ENCODE measurements around the gene CIDEA. TPM values are rescaled to one million over a fixed set of nuclear protein-coding genes. Genes with fewer than 3 reads are reported as not detected.

The CIDEA gene
- total and polyA plus RNA-seq, 2 donors, result 0.05 to 0.82 TPM

DNA sequence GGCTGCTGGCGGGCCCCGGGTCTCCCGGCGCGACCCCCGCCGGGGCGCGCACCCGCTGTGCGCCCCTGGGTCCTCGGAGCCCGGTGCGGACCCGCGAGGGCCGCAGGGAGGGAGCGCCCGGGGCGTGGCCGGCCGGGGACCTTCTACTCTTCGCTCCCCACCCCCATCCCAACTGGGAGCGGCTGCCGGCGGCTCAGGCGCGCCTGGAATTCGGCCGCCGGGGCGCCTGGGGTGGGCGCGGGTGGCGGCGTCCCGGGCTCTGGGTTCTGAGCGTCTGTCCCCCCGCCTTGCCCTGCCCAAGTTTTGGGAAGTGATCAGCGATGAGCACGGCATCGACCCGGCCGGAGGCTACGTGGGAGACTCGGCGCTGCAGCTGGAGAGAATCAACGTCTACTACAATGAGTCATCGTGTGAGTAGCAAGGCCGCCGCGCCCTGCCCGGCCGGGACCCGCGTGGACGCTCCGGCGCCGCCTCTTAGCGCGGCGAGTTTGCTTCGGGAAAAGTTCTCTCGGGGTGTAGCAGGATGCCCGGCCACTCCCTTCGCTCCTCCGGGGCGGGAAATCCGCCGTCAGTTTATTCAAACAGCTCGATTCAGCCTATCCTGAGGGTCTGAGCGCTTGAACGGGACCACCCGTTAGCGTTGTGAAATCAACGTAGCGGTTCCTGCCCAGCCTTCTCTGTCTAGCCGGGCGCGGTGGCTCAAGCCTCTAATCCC is 54.4 kb downstream of the CIDEA start:
- H3K4me3 ChIP-seq (ENCODE audit: low read length in 2 of 2), result peak overlapping the region; percentile 24 to 52
- peak in 1 of 9 donors; percentile 37 for DNase-seq (ENCODE audit: low read depth in 6 of 9, low spot score in 9 of 9)
- peaks cover 0 to 14% of the 10 kb centered on the region in 2 donors for H3K4me1 ChIP-seq (ENCODE audit: control insufficient read depth in 2 of 2, insufficient read depth in 2 of 2, low read length in 2 of 2)
- peaks cover 45 to 66% of the 10 kb centered on the region in 2 donors for H3K27me3 ChIP-seq (ENCODE audit: control insufficient read depth in 2 of 2, insufficient read depth in 1 of 2, low read length in 1 of 2)
- peaks cover 0 to 8% of the 10 kb centered on the region in 2 donors for H3K9me3 ChIP-seq (ENCODE audit: control insufficient read depth in 2 of 2, insufficient read depth in 1 of 2, low read length in 1 of 2)
- peak overlapping the region in 1 of 2 donors; percentile 80 for H3K27ac ChIP-seq (ENCODE audit: low read depth in 1 of 2, low read length in 1 of 2)
- no peaks in the 10 kb centered on the region for H3K36me3 ChIP-seq (ENCODE audit: control insufficient read depth in 2 of 2, insufficient read depth in 2 of 2, low read length in 1 of 2)
- WGBS, result 2% methylated on average over 81 of the region's 81 CpGs

DNA sequence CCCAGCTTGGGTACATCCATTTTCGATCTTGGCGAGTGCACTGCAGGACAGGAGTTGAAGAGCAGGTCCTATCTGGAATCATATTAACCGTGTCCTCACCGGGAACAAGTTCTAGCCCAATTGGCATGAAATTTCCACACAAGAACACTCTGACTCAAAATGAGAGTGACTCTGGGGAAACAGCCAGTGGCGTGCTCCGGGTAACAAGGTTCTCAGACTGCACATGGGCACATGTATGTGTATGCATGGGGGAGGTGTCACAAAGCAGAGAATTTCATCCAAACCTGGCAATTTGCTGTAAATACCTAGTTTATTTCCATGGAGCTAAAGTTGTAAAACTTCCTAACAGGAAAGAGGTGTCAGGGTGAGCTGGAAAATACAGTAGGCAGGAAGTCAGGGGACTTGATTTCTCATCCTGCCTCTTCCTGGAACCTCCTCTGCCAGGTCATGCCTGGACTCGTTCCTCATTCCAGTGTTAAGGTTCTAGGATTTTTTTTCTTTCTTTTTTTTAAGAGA is 55.6 kb downstream of the CIDEA start:
- H3K9me3 ChIP-seq (ENCODE audit: control insufficient read depth in 2 of 2, insufficient read depth in 1 of 2, low read length in 1 of 2), result peaks cover 0 to 8% of the 10 kb centered on the region in 2 donors
- WGBS, result 89% methylated on average over 7 of the region's 7 CpGs
- H3K27ac ChIP-seq (ENCODE audit: low read depth in 1 of 2, low read length in 1 of 2), result no peak overlapping the region
- H3K27me3 ChIP-seq (ENCODE audit: control insufficient read depth in 2 of 2, insufficient read depth in 1 of 2, low read length in 1 of 2), result peaks cover 45 to 60% of the 10 kb centered on the region in 2 donors
- no peak overlapping the region for H3K4me3 ChIP-seq (ENCODE audit: low read length in 2 of 2)
- no peak for DNase-seq (ENCODE audit: low read depth in 6 of 9, low spot score in 9 of 9)
- H3K4me1 ChIP-seq (ENCODE audit: control insufficient read depth in 2 of 2, insufficient read depth in 2 of 2, low read length in 2 of 2), result peaks cover 0 to 14% of the 10 kb centered on the region in 2 donors
- H3K36me3 ChIP-seq (ENCODE audit: control insufficient read depth in 2 of 2, insufficient read depth in 2 of 2, low read length in 1 of 2), result no peaks in the 10 kb centered on the region

DNA sequence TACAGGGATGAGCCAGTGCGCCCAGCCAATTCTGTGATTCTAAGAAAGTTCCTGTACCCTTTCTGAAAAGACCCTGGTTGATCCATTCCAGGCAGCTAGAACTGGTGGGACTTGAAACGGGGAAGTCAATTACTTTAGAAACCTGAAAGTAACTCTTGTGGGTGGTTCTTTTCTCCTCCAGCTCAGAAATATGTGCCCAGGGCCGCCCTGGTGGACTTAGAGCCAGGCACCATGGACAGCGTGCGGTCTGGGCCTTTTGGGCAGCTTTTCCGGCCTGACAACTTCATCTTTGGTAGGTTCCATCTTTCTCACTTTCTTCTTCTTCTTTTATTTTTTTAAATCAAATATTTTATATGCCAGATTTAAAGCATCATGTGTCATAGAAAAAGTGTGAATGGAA is 56.6 kb downstream of the CIDEA start:
- Histone ChIP-seq H3K4me1 (ENCODE audit: control insufficient read depth in 2 of 2, insufficient read depth in 2 of 2, low read length in 2 of 2) (peaks cover 0 to 11% of the 10 kb centered on the region in 2 donors), H3K27ac (ENCODE audit: low read depth in 1 of 2, low read length in 1 of 2) (no peak overlapping the region)
- WGBS, result 97% methylated on average over 6 of the region's 6 CpGs

DNA sequence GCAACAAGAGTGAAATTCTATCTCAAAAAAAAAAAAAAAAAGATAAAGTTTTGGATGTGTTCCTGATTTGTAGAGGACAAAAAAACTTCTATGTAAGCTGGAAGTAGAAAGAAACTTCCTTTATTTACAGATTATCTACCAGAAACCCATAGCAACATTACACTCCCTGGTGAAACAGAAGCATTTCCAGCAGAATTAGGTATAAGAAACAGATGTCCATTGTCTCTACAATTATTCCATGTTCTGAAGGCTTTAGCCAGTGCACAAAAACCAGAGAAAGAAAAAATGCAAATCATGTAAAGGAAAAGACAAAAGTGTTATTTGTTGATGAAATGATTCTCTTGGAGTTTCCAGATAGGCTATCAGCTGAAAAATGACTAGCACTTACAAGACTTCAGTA is 58.8 kb downstream of the CIDEA start:
- peaks cover 23 to 29% of the 10 kb centered on the region in 2 donors for H3K27me3 ChIP-seq (ENCODE audit: control insufficient read depth in 2 of 2, insufficient read depth in 1 of 2, low read length in 1 of 2)
- peaks cover 0 to 8% of the 10 kb centered on the region in 2 donors for H3K9me3 ChIP-seq (ENCODE audit: control insufficient read depth in 2 of 2, insufficient read depth in 1 of 2, low read length in 1 of 2)
- peaks cover 0 to 5% of the 10 kb centered on the region in 2 donors for H3K4me1 ChIP-seq (ENCODE audit: control insufficient read depth in 2 of 2, insufficient read depth in 2 of 2, low read length in 2 of 2)
- H3K27ac ChIP-seq (ENCODE audit: low read depth in 1 of 2, low read length in 1 of 2), result no peak overlapping the region
- H3K4me3 ChIP-seq (ENCODE audit: low read length in 2 of 2), result no peak overlapping the region
- no peak for DNase-seq (ENCODE audit: low read depth in 6 of 9, low spot score in 9 of 9)
- H3K36me3 ChIP-seq (ENCODE audit: control insufficient read depth in 2 of 2, insufficient read depth in 2 of 2, low read length in 1 of 2), result no peaks in the 10 kb centered on the region

More for the DNA sequence above, 56.6 kb downstream of the CIDEA start:
- Histone ChIP-seq H3K9me3 (ENCODE audit: control insufficient read depth in 2 of 2, insufficient read depth in 1 of 2, low read length in 1 of 2) (peaks cover 0 to 8% of the 10 kb centered on the region in 2 donors), H3K36me3 (ENCODE audit: control insufficient read depth in 2 of 2, insufficient read depth in 2 of 2, low read length in 1 of 2) (no peaks in the 10 kb centered on the region), H3K27me3 (ENCODE audit: control insufficient read depth in 2 of 2, insufficient read depth in 1 of 2, low read length in 1 of 2) (peaks cover 45 to 50% of the 10 kb centered on the region in 2 donors), H3K4me3 (ENCODE audit: low read length in 2 of 2) (no peak overlapping the region)
- no peak for DNase-seq (ENCODE audit: low read depth in 6 of 9, low spot score in 9 of 9)

DNA sequence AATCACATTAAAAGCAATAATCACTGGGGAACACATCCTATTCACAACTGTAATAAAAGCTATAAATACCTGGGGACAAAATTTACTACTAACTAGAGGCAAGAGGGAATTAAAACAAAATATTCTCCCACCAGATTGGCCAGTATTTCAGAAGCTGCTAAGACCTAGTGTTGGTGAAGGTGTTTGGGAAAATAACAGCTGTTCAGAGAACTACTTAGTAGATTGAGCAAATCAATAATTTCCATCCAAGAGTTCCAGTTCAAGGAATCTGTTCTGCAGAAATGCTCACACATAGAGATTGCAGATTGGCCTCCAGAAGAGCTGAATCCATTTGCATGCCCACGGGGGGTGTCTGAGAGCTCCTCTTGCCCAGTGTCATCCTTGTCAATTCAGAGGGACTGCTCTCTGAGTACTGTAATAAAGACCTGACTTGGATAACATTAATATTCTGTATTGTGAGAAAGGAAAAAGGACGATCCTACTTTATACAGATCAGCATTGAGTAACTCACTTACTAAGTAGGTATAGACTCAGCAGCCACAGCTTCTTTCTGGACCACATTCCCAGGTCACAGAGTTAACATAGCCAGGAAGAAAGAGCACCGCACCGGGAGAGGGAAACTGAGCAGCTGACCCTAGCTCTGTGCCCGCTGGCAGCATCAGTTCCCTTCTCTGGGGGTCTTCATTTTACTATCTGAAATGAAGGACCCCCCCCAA is 59.5 kb downstream of the CIDEA start:
- Histone ChIP-seq H3K4me1 (ENCODE audit: control insufficient read depth in 2 of 2, insufficient read depth in 2 of 2, low read length in 2 of 2) (peaks cover 0 to 9% of the 10 kb centered on the region in 2 donors), H3K4me3 (ENCODE audit: low read length in 2 of 2) (no peak overlapping the region), H3K27ac (ENCODE audit: low read depth in 1 of 2, low read length in 1 of 2) (no peak overlapping the region), H3K27me3 (ENCODE audit: control insufficient read depth in 2 of 2, insufficient read depth in 1 of 2, low read length in 1 of 2) (peaks cover 16 to 21% of the 10 kb centered on the region in 2 donors), H3K36me3 (ENCODE audit: control insufficient read depth in 2 of 2, insufficient read depth in 2 of 2, low read length in 1 of 2) (no peaks in the 10 kb centered on the region), H3K9me3 (ENCODE audit: control insufficient read depth in 2 of 2, insufficient read depth in 1 of 2, low read length in 1 of 2) (peaks cover 0 to 8% of the 10 kb centered on the region in 2 donors)
- DNase-seq (ENCODE audit: low read depth in 6 of 9, low spot score in 9 of 9), result no peak
- 98% methylated on average over 5 of the region's 5 CpGs for WGBS

DNA sequence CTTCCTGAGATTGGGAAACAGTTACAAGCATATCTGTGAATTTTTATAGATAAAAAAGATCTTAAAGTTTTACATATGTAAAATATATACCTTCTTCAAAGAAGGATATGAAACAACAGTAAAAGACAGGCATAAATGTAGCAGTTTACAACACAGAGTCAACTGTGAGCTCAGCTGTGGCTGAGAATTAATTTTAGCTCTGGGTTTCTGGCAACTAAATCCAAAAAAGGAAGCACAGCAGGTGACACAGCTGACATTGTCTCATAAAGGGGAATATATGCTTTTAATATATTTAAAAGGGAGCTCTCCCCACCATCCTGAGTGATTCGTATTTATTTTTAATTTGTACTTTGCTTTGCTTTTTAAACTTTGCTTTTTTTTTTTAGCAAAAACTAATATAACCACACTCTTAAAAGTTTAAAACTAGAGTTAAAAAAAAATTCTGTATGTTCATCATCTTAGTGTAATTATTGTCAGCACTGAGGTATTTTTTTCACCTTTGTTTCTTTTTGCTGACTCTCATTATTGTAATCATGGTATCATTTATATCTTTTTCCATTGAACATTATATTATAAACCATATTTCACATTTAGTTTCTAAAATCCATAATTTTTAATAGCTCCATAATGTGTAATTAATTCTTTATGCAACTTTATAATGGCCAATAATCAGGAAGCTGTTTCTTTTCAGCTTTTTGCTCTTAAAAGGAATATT is 60.6 kb downstream of the CIDEA start:
- Histone ChIP-seq H3K27ac (ENCODE audit: low read depth in 1 of 2, low read length in 1 of 2) (no peak overlapping the region), H3K4me3 (ENCODE audit: low read length in 2 of 2) (no peak overlapping the region), H3K9me3 (ENCODE audit: control insufficient read depth in 2 of 2, insufficient read depth in 1 of 2, low read length in 1 of 2) (peaks cover 0 to 8% of the 10 kb centered on the region in 2 donors), H3K4me1 (ENCODE audit: control insufficient read depth in 2 of 2, insufficient read depth in 2 of 2, low read length in 2 of 2) (peaks cover 0 to 5% of the 10 kb centered on the region in 2 donors), H3K27me3 (ENCODE audit: control insufficient read depth in 2 of 2, insufficient read depth in 1 of 2, low read length in 1 of 2) (peaks cover 6 to 11% of the 10 kb centered on the region in 2 donors), H3K36me3 (ENCODE audit: control insufficient read depth in 2 of 2, insufficient read depth in 2 of 2, low read length in 1 of 2) (no peaks in the 10 kb centered on the region)
- DNase-seq (ENCODE audit: low read depth in 6 of 9, low spot score in 9 of 9), result no peak
- 31% methylated on average over 1 of the region's 1 CpG for WGBS

DNA sequence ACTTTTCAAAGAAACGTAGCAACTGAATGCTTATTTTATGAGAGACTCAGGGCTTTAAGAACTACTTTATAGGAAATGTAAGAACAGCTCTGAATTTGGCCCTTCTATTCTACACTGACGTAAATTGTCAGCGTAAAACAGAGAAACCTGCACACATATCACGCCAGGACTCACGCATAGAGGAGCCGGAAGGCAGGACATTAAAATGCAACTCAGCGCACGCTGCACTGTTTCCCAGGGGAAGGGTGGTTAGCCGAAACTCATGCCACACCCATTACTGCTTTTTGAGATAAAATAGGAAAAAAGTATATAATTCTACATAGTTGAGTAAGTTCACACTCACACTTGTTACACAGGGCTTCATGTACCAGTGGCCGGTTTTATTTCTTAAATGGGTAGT is 61.3 kb downstream of the CIDEA start:
- Histone ChIP-seq H3K36me3 (ENCODE audit: control insufficient read depth in 2 of 2, insufficient read depth in 2 of 2, low read length in 1 of 2) (peaks cover 0 to 2% of the 10 kb centered on the region in 2 donors), H3K27ac (ENCODE audit: low read depth in 1 of 2, low read length in 1 of 2) (no peak overlapping the region), H3K4me3 (ENCODE audit: low read length in 2 of 2) (no peak overlapping the region), H3K4me1 (ENCODE audit: control insufficient read depth in 2 of 2, insufficient read depth in 2 of 2, low read length in 2 of 2) (peaks cover 0 to 4% of the 10 kb centered on the region in 2 donors), H3K9me3 (ENCODE audit: control insufficient read depth in 2 of 2, insufficient read depth in 1 of 2, low read length in 1 of 2) (peaks cover 0 to 8% of the 10 kb centered on the region in 2 donors), H3K27me3 (ENCODE audit: control insufficient read depth in 2 of 2, insufficient read depth in 1 of 2, low read length in 1 of 2) (peaks cover 3 to 4% of the 10 kb centered on the region in 2 donors)
- no peak for DNase-seq (ENCODE audit: low read depth in 6 of 9, low spot score in 9 of 9)
- WGBS, result 91% methylated on average over 10 of the region's 10 CpGs

DNA sequence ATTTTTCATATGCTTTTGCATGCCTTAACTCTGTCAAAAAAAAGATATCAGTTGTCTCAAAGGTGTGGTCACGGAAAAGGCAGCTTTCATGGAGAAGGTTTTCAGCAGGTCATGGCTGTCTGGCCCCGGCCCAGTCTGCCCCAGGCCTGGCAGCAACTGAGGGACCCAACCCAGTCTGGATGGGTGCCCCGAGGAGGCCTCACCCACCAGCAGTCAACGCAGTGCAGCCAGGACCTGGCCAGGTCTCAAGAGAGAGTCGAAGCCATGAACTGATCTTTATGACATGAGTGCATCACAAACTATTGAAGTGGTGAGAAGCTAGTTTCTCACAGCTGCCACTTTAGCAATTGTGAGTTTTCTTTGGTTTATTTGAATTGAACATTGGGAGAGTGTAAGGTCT is 61.8 kb downstream of the CIDEA start:
- peaks cover 0 to 4% of the 10 kb centered on the region in 2 donors for H3K4me1 ChIP-seq (ENCODE audit: control insufficient read depth in 2 of 2, insufficient read depth in 2 of 2, low read length in 2 of 2)
- 91% methylated on average over 5 of the region's 5 CpGs for WGBS
- H3K4me3 ChIP-seq (ENCODE audit: low read length in 2 of 2), result no peak overlapping the region

More for the DNA sequence above, 61.8 kb downstream of the CIDEA start:
- peaks cover 0 to 2% of the 10 kb centered on the region in 2 donors for H3K36me3 ChIP-seq (ENCODE audit: control insufficient read depth in 2 of 2, insufficient read depth in 2 of 2, low read length in 1 of 2)
- no peak for DNase-seq (ENCODE audit: low read depth in 6 of 9, low spot score in 9 of 9)
- no peaks in the 10 kb centered on the region for H3K27me3 ChIP-seq (ENCODE audit: control insufficient read depth in 2 of 2, insufficient read depth in 1 of 2, low read length in 1 of 2)
- H3K27ac ChIP-seq (ENCODE audit: low read depth in 1 of 2, low read length in 1 of 2), result no peak overlapping the region
- H3K9me3 ChIP-seq (ENCODE audit: control insufficient read depth in 2 of 2, insufficient read depth in 1 of 2, low read length in 1 of 2), result peaks cover 0 to 8% of the 10 kb centered on the region in 2 donors

Measured in thymus (tissue), 11 donors.